Stimulated activated CD4-positive, alpha-beta T cell treated with anti-CD3 and anti-CD28 coated beads, Interleukin-1b, Interleukin-23, amount 100 ng/mL, for 1 hour (primary cell): ENCODE measurements around the gene SH2D4B.
"Not testable (repeated sequence)": the region's sequence is repeated elsewhere in the genome, so short reads cannot be mapped to it uniquely, and the experiment has no call there.

Experiments
- DNase-seq, 2 donors: peaks; one replicate each; pipeline ENCODE4 v3.0.0-alpha.2; 2020; ENCODE audit warnings: low read depth in 2 of 2

The SH2D4B gene

DNA sequence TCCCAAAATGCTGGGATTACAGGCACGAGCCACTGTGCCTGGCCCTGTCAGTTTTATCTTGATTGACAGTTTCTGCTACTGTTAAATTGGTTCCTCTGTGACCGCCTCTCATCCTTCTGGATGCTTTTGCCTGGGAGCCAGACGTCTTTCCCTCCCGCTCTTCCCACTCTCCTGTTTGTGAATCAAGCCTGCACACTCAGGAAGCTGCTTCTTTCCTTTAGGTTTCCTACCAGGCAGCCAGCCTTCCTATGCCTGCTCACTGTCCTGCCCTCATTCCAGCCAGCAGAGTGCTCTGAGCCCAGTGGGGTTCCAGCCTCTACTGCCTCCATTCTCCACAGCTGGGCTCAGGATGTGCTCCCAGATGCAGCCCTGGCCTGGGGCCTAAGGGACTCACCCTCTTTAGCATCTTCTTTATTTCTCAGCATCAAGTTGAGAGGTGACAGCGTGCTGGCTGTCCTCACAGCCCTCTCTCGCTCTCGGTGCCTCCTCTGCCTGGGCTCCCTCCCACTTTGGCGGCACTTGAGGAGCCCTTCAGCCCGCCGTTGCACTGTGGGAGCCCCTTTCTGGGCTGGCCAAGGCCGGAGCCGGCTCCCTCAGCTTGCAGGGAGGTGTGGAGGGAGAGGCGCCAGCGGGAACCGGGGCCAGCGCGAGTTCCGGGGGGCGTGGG is 5.1 kb downstream of the SH2D4B start:
- DNase-seq: no peak

DNA sequence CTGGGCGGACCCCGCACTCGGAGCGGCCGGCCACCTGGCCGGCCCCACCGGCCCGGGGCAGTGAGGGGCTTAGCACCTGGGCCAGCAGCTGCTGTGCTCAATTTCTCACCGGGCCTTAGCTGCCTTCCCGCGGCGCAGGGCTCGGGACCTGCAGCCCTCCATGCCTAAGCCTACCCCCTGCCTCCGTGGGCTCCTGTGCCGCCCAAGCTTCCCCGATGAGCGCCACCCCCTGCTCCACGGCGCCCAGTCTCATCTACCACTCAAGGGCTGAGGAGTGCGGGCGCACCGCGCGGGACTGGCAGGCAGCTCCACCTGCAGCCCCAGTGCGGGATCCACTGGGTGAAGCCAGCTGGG is 5.6 kb downstream of the SH2D4B start:
- not testable (repeated sequence) for DNase-seq

DNA sequence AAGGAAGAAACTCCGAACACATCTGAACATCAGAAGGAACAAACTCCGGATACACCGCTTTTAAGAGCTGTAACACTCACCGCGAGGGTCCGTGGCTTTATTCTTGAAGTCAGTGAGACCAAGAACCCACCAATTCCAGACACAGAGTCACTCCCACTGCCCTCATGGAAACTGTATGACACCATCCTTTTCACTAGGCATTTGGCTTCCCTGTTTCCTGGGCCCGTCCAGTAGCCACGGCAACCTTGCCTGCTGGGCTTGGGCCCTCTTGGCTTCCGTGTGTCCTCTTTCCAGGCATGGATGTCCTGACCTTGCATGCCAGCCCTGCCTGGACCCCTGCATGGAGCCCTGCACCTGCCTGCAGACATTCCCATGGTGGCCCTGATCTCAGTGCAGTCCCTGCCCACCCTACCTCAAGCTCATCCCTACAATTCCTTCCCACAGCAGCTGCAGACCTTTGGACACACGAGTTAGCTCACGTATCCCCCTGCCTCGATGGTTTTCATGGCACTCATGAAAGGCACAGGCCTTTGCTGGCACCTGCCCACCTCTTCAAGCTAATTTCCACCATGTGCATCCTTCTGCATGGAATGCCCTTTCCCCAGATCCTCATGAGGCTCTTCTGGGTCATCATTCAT is 6.7 kb downstream of the SH2D4B start:
- no peak for DNase-seq

DNA sequence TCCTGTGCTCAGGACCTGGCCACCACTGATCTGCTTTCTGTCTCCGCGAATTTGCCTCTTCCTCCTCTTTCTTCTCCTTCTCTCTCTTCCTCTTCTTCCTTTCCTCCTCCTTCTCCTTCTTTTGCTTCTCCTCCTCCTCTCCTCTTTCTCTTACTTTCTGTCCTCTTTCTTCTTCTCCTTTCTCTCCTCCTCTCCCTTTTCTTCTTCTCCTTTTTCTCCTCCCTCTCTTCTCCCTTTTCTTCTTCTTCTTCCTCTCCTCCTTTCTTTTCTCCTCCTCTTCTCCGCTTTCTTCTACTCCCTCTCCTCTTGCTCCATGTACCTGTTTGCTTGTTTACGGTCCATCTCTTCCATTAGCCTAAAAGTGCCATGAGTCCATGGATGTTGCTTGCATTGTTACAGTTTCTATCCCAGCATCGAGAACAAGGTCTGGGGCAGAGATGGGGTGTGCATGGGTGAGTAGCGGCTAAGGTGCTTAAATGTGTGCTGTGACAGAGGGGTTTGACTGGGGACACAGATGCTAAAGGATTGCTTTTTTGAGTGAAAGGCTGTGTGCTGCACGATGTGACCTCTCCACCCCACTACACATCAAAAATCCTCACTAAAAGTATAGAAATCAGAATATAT is 7.7 kb downstream of the SH2D4B start:
- DNase-seq: no peak

DNA sequence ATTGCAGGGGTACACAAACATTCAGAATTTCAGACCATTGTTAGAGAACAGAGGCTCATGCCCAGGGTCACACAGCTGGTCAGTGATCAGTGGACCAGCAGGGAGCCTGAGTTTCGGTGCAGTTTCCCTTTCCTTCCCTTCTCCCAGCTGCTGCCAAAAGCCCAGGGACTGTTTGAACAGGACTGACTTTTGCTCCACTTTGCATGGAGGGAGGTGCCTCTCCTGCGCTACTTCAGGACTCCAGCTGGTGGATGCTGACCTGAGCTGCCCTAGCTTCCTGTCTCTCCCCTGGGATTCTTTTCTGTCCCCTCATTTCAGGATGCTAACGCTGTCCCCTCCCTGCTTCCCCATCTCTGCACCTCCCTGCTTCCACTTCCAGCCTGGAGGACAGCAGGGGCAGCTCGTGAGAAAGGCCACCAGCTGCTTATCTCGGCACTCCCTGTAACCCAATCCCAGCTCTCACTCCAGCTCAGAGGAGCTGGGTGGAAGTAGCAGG is 14.5 kb downstream of the SH2D4B start:
- no peak for DNase-seq

DNA sequence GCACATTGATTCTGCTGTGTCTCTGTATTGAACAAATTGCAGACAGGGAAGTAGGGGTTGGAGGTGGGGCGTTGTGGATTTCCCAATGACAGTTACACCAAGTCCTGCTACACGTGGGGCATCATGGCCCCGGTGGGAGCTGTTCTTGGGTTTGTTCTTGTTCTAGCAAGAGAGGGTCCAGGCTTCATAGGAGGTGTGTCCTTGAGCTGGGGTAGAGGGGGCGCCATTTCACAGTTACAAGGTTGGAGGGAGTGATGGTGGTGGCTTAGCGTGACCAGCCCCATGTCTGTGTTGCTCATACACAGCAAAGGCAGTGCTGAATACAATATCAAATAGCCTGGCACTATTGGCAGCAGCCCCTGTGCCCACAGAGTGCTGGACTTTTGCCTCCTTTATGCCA is 15.7 kb downstream of the SH2D4B start:
- DNase-seq: no peak

DNA sequence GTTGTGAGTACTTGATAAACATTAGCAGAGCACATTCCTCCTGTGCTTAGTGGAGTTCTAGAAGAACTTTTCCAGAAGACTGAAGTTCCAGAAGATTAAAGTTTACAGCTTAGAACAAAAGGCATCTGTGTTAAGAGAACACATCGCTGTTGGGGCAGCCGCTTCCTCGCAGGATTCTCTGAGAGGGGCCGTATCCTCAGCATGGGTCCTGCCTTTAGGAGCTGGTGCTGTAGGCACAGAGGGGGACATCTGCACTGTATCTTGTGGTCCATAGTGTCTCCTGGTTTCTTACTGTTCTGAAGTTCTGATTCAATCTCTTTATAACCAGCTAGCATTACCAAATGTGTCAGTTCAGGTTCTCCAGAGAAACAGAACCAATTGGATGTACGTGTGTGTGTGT is 16.3 kb downstream of the SH2D4B start:
- DNase-seq: no peak

DNA sequence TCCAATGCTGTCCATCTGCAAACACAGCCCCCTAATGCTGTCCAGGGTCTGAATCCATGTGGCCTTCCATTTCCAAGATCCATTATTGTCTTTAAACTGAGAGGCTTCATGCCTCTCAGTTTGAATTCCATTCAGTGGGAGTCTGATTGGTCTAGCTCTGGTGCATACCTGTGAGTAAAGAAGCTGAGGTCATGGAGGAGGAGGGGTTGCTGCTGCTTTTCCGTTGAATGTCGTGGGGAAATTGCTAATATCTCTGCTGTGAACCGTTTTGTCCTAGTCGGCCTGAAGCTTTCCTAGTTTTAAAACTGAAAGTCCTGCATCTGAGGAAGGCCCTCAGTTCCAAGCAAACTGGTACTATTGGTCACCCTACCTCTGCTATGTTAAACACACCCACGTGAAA is 17.7 kb downstream of the SH2D4B start:
- DNase-seq: no peak

DNA sequence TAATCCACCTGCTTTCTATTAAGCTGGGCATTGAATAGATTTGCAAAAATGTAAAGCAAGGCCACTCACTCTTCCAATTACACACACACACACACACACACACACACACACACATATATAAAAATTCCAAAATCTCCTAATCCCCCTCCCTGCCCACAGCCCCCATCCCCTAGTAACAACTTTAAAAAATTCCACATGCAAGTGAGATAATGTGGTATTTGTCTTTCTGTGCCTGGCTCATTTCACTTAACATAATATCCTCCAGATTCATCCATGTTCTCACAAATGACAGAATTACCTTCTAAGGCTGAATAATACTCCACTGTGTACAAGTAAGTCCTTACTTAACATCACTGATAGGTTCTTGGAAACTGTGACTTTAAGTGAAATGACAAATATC is 24.2 kb downstream of the SH2D4B start:
- DNase-seq: no peak

DNA sequence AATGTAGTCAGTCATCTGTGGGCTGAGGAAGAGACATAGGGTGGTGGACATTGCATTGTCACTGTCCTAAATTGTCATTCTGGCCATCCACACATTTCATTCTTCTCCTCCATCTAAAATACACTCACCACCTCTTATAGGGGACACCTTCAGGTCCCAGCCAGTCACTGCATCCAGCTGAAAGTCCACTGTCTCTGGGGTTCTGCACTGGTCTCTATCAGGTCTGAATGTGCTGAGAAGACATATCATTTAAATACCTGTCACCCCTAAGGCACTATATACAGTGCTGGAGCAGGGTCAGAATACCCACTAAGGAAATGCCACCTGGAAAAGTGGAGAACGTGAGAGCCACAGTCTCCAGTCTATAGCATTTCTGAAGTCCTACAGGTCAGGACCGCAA is 29.6 kb downstream of the SH2D4B start:
- DNase-seq: no peak

DNA sequence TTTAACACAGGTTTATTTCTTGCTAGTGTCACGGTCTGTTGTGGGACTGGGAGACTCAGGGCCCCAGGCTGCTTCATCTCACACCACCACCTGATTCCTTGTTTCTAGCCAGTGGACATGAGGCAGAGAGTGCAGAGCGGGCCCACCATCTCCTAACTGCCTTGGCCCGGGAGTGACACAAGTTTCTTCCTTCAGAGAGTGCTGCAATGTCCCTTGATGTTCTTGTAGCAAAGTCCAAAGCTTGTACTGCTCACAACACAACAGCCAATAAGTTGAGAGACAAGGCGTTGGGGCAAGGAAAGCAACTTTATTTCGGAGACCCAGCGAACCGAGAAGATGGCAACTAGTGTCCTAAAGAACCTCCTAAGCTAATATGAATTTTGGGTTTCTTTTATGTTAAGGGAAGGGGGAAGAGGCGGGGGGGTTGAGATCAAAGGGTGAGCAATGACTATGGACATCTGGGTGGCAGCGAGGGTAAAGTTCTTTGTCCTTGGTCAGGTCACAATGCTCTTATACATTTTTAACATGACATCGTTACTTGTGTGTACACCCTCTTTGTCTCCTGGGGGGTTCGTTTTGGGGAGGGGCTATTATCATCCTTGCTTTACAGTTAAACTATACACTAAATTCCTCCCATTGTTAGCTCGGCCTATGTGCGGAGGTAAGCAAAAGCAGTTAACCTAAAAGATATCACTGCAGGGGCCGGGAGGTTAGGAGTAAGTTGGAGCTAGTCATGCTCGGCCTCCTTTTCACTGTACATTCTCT is 31.6 kb downstream of the SH2D4B start:
- DNase-seq: no peak

DNA sequence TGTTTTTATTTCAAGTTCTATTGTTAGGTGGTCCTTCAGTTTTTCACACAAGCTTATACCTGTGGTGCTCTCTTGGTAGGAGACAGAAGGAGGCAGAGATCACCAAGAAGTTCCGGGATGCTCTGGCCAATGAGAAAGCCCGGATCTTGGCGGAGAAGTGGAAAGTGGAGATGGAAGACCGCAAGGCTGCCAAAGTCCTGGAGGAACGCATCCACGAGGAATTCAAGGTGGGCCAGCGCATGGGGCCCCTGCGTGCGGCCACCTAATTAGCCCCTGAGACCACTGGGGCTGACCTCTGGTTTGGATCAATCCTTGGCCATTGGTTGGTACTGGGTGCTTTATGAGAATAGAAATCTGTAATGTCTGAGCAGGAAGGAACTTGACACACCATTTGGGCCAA is 33.6 kb downstream of the SH2D4B start:
- DNase-seq: no peak

DNA sequence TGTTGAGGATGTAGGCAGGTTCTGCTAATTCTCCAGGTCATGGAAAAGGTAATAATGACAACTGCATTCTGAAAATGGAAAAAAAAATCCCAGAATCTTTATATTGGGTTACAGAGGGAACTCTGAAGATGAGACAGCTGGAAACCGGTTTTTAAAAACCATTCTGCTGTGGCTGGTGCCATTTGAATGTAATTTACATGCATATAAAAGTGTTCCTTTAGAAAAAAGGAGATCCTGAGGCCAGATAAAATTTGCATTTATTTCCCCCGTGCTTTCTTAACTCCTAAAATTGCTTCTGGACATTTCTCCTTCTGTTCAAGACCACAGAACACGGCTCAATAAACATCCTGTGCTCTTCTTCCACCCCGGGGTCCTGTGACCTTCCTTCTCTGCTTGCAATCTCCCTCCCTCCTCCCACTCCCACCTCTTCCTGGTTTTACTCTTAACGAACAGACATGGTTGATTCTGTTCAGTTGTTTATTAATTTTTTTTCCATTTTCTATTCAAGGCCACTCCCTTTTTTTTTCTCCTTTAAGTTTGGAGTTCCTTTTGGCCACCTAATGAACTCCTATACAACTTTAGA is 41.6 kb downstream of the SH2D4B start:
- no peak for DNase-seq

DNA sequence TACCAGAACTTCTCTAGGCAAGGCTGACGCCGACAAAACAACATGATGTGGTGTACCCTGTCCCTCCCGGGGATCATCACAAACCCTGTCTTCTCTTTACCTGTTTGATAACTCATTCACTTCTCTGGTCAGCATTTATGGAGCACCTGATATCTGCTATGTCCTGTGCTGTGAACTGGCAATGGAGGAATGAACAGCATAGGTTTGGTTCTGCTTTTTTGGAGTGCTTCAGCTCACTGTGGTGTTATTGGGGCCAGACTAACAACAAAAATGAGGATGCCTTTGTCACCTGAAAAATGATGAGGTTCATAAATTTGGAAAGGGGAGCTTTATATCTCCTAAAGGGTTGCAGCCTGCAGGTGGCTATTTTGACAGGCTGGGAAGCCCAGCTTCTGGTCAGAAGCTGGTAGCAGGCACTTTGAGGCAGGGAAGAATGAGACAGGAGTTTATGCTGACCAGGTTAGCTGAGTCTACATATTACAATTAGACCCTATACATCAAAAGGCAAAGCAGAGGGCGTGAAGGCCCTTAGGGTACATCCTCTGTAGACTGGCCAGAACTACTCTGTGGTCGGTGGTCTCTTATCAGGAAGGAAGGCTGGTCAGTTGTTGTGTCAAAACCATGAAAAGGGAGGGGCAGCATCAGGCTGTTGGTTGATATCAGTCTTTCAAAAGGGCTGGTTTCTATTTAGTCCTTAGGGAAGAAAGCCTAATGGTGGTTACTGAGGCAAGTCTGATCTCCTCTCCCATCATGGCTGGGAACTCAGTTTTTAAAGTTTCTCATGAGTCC is 42.3 kb downstream of the SH2D4B start:
- no peak for DNase-seq

DNA sequence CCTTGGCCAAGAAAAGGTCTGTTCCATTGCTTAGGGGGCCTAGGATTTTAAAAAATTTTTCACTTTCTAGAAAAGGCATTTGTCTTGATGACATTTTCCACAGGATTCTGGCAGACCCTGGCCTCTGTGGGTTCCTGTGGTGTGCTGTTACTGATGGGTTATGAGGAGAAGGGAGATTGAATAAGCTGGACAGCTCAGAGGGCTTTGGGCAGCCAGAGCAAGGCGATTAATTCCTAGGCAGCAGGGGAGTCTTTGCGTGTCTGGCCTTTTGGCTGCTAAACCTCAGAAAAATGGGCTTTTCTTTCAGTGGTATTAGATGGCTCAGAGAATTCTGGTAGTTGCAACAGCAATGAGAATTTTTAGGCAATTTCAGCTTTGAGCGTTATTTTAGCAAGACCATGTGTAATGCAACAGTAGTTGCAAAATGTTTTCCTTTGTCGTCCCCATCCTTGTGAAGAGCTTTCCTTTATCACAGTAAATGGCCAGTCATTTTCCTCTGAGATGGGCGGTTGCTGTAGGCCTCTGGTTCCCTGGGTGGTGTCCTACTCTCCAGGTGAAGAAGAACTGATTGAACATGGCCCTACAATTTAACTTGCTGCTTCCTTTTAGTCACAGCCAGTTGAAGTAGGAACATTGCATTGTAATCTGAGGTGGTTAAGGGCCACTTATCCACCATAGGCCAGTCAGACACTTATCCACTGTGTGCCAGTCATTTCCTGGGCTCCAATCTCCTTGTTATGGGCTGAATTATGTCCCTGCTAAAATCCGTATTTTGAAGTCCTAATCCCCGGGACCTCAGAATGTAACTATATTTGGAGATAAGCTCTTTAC is 43.2 kb downstream of the SH2D4B start:
- no peak for DNase-seq

DNA sequence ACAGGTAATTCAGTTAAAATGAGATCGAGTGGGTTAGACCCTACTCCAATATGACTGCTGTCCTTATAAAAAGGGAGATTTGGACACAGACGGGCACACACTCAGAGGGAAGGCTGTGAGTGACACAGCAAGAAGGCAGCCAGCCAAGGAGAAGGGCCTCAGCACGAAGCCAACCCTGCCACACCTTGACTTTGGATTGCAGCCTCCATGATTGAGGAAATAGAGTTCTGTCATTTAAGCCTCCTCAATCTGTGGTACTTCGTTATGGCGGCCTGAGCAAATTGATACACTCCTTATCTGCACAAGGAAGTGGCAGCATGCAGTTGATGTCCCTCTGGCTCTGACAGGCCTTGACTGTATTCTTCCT is 43.8 kb downstream of the SH2D4B start:
- DNase-seq: no peak

DNA sequence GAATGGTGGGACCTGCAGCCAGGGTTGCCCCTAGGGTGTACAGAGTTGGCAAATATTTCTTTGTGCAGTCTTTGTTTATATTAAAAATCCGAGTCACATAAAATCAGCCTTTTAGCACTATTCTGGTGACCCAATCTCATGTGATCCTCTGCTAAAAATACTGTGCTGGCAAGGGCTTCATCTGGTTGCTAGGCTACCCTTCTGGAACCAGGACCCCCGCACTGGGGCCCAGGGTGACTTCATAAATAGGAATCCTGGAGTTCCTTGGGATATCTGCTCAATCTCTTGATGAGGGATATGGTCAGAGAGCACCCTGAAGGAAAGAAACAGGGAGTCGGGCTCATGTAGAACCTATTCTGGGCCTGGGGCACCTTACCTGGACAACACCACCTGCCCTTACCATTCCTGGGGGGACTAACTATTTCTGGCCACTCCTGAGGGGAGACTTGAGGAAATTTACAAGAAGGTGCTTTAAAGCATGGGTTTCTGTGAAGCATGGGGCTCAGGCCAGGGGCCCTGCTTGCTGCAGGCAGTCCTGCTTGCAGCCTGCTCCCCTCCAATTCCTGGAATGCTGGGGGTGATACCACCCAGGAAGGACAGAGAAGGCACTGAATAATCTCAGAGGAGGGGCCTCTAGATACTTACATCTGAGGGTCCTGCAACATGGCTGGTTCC is 44.7 kb downstream of the SH2D4B start:
- no peak for DNase-seq

DNA sequence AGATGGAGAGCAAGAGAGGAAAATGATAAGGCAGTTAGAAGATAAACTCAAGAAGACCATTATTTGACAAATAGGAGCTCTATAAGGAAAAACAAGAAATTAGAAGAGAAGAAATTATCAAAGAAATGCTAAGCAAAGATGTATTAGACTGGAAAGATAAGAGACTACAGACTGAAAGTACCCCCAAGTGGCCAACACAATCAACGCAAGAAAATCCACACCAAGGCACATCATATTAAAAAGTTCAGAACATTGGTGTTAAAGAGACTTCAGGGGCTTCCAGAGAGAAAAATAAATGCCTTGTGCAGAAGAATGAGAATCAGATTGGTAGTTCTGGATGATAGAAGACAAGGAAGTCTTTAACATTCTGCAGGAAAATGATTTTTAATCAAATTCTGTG is 46.0 kb downstream of the SH2D4B start:
- DNase-seq: no peak

DNA sequence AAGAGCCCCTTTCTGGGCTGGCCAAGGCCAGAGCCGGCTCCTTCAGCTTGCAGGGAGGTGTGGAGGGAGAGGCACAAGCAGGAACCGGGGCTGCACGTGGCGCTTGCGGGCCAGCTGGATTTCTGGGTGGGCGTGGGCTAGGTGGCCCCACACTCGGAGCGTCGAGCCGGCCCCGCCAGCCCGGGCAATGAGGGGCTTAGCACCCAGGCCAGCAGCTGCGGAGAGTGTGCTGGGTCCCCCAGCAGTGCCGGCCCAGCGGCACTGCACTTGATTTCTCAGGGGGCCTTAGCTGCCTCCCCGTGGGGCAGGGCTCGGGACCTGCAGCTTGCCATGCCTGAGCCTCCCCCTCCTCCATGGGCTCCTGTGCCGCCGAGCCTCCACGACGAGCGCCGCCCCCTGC is 48.1 kb downstream of the SH2D4B start:
- no peak for DNase-seq

DNA sequence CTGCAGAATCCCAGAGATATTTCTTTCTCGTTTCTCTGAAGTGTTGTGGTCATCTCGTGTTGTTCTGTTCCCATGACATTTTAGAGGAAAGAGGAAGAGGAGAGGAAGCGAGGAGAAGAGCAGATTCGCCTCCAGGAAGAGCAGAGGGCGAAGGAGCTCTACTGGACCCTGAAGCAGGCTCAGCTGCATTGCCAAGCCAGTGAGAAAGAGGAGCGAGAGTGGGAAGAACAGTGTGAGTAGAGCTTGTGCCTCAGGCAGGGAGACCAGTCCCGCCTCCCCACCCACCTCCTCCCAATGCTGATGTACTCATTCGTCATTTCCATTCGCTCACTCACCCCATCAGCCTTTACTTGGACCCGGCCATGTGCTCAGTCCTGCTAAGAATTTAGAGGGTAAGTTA is 50.8 kb downstream of the SH2D4B start:
- no peak for DNase-seq
